Thoracic aorta (tissue), 2 donors: ENCODE results near the gene TRPV2. TPM values are rescaled to one million over a fixed set of nuclear protein-coding genes. Genes with fewer than 3 reads are reported as not detected.

Experiments
- ATAC-seq: fragments of 150-250 bp; one replicate; pipeline ENCODE4 v1.8.0; 2017; ENCODE audit warnings: low read depth; ENCODE audit not compliant: insufficient number of reproducible peaks, low FRiP score
- DNase-seq: peaks from one replicate; pipeline ENCODE4 v3.0.0-alpha.2; 2020; ENCODE audit warnings: low spot score
- H3K27ac ChIP-seq, 2 donors: fragments of 200-600 bp; sonication (generic); 1 replicate in 1 of 2; 2 replicates in 1 of 2; pipeline ENCODE4 v1.5.1; 2016; ENCODE audit warnings: mild to moderate bottlenecking in 2 of 2, moderate library complexity in 2 of 2
- H3K27me3 ChIP-seq: fragments of 200-600 bp; sonication (generic); replicated peaks from 2 replicates; pipeline ENCODE4 v1.6.0; 2016; ENCODE audit warnings: mild to moderate bottlenecking; ENCODE audit not compliant: insufficient read depth
- H3K36me3 ChIP-seq: fragments of 200-600 bp; sonication (generic); one replicate; pipeline ENCODE4 v1.5.1; 2016
- H3K4me1 ChIP-seq, 2 donors: fragments of 200-600 bp; sonication (generic); 1 replicate in 1 of 2; 2 replicates in 1 of 2; pipeline versions ENCODE4 v1.5.1 to v1.6.0; 2016; ENCODE audit warnings: low read depth in 2 of 2, mild to moderate bottlenecking in 1 of 2; ENCODE audit not compliant: control insufficient read depth in 1 of 2
- H3K4me3 ChIP-seq: fragments of 200-600 bp; sonication (generic); 2 replicates; pipeline ENCODE4 v1.5.1; 2016; ENCODE audit warnings: mild to moderate bottlenecking
- H3K9me3 ChIP-seq: fragments of 200-600 bp; sonication (generic); 2 replicates; pipeline ENCODE4 v1.5.1; 2016
- total RNA-seq, 2 donors: library from RNA; depleted of rRNA; stranded (reverse); fragments of >200 nt; gene quantifications; one replicate each; pipeline versions ENCODE4 v1.1.0 to v1.2.3, GENCODE V29; 2016
- TF ChIP-seq, protein P1 (sequence below): fragments of 200-600 bp; sonication (generic); IDR thresholded peaks from one replicate; pipeline ENCODE4 v1.5.1; 2019; ENCODE audit warnings: antibody characterized with exemption

The TRPV2 gene
- total RNA-seq, 2 donors from 2014 or later = 18.5 to 28.6 TPM

DNA sequence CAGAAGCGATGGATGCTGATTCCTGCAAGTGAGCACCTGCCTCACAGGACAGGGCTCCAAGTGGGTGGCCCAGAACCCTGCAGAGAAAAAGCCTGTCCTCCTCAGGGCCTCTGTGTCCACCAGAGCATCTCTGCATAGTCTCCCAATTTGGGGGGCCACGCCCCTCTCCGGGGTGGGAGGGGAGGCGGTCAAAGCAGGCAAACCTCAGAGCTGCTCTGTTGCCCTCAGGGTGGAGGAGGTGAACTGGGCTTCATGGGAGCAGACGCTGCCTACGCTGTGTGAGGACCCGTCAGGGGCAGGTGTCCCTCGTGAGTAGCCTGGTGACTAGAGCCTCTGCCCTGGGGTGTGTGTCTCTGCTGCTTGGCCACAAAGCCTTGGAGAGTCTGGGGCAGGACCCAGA is 19.3 kb downstream of the TRPV2 start:
- Histone ChIP-seq H3K27me3 (no peaks in the 10 kb centered on the region), H3K4me3 (no peak overlapping the region), H3K36me3 (no peaks in the 10 kb centered on the region), H3K9me3 (no peaks in the 10 kb centered on the region), H3K27ac (no peak overlapping the region), H3K4me1 (peaks cover 0 to 6% of the 10 kb centered on the region in 2 donors)
- TF ChIP-seq, protein P1, sequence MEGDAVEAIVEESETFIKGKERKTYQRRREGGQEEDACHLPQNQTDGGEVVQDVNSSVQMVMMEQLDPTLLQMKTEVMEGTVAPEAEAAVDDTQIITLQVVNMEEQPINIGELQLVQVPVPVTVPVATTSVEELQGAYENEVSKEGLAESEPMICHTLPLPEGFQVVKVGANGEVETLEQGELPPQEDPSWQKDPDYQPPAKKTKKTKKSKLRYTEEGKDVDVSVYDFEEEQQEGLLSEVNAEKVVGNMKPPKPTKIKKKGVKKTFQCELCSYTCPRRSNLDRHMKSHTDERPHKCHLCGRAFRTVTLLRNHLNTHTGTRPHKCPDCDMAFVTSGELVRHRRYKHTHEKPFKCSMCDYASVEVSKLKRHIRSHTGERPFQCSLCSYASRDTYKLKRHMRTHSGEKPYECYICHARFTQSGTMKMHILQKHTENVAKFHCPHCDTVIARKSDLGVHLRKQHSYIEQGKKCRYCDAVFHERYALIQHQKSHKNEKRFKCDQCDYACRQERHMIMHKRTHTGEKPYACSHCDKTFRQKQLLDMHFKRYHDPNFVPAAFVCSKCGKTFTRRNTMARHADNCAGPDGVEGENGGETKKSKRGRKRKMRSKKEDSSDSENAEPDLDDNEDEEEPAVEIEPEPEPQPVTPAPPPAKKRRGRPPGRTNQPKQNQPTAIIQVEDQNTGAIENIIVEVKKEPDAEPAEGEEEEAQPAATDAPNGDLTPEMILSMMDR = no peak
- no peak for DNase-seq
- ATAC-seq = no peak

DNA sequence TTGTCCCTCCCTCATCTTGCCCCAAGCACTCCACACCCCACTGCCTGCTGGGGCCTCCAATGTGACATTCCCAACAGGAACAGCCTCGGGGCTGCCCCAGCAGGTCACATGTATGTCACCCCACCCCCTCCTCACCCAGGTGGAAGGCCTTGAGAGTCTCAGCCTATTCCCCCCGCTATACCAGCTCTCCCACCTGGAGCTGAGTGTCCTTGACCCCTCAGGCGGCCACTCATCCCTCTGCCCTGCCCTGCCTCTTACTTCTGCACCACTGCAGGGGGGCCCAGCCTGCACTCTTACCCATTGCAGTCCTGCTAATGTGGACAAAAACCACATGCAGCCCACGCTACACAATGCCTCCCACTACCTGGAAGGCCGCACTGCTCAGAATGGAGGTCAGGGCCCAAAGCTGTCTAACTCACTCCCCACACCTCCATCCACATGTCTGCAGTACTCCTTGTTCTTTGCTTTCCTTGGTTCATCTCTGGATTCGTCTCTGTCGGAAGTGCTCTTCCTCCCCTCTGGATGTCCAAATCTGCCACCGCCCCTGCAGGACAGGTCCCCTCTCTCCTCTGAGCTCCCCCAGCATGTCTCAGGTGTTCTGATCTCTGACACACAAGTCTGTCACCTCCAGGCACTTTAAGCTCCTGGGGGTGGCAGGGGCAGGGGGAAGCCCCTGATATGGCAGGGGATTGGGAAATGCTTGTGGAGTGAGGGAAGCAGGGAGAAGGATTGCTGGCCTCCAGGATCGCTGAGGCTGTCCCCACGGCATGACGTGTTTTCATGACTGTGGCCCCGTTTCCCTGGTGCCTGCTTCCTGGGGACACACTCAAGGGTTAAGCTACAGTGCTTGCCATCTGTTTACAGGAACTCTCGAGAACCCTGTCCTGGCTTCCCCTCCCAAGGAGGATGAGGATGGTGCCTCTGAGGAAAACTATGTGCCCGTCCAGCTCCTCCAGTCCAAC is 20.8 kb downstream of the TRPV2 start:
- Histone ChIP-seq H3K9me3 (no peaks in the 10 kb centered on the region), H3K4me3 (no peak overlapping the region), H3K36me3 (no peaks in the 10 kb centered on the region), H3K4me1 (peaks cover 13 to 22% of the 10 kb centered on the region in 2 donors), H3K27me3 (no peaks in the 10 kb centered on the region), H3K27ac (no peak overlapping the region)
- DNase-seq = no peak
- no peak for ATAC-seq
- TF ChIP-seq, protein P1 = no peak

GRCh38 chr17:16437083-16437482 is 21.7 kb downstream of the TRPV2 start:
- ATAC-seq = no peak
- Histone ChIP-seq H3K27me3 (no peaks in the 10 kb centered on the region), H3K9me3 (no peaks in the 10 kb centered on the region), H3K27ac (no peak overlapping the region), H3K4me1 (peaks cover 20 to 31% of the 10 kb centered on the region in 2 donors), H3K4me3 (no peak overlapping the region), H3K36me3 (no peaks in the 10 kb centered on the region)
- TF ChIP-seq, protein P1 = no peak
- no peak for DNase-seq

GRCh38 chr17:16438173-16438556 is 22.8 kb downstream of the TRPV2 start:
- ATAC-seq (peak; percentile 34), DNase-seq (no peak)
- Histone ChIP-seq H3K9me3 (no peaks in the 10 kb centered on the region), H3K36me3 (peaks cover 5% of the 10 kb centered on the region), H3K27me3 (no peaks in the 10 kb centered on the region), H3K4me3 (peak overlapping the region; percentile 91), H3K27ac (peak overlapping the region; percentile 76 to 79), H3K4me1 (peaks cover 20 to 33% of the 10 kb centered on the region in 2 donors)
- TF ChIP-seq, protein P1 = no peak

DNA sequence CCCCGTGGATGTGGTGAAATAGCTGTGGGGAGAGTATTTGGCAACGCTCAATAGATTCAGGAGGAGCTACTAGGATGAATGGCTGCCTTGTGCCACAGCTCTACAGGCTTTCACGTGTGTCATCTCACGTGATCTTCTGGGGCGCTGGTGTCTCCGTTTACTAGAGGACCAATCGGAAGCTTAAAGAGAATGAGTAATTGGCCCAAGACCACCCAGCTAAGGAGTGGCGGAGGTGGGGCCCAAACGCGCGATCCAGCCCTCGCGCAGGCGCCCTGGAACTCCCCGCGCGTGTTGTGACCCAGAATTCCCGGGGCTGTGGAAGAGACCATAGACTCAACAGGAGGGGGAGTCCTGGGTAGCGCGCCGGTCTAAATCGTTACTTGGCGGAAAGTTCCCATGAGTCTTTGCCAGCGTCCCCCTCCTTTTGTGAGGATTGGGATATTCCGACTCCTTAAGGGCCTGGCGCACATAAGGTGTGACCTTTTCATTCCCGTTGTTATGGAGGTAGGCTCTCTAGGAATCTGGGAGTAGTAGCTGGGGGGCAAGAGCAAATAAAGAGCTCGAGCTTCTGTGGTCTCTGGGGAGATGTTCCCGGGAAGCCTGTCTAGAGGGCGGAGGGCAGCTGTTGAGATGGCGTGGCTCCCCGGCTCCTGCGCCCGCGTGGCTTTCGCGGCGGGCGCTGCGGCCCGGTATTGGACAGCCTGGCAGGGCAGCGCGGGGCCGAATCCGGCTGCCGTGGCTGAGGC is 23.4 kb downstream of the TRPV2 start:
- Histone ChIP-seq H3K4me1 (peaks cover 20 to 33% of the 10 kb centered on the region in 2 donors), H3K27me3 (no peaks in the 10 kb centered on the region), H3K4me3 (peak overlapping the region; percentile 91), H3K36me3 (peaks cover 5% of the 10 kb centered on the region), H3K27ac (peak overlapping the region; percentile 79), H3K9me3 (no peaks in the 10 kb centered on the region)
- peak; percentile 77 for DNase-seq
- TF ChIP-seq, protein P1 = peak; percentile 1
- ATAC-seq = peak; percentile 89
